KMS-11 (cell line): ENCODE measurements around the gene SPINK1.

ENCODE experiments used
- H2AFZ ChIP-seq: fragments of 200-600 bp; sonication (generic); 2 replicates; pipeline ENCODE4 v1.6.1; 2016; ENCODE audit warnings: antibody characterized with exemption, mixed run types, low read depth
- H3K27ac ChIP-seq: fragments of 200-600 bp; sonication (generic); 2 replicates; pipeline ENCODE4 v1.6.1; 2016; ENCODE audit warnings: mild to moderate bottlenecking, mixed run types
- H3K27me3 ChIP-seq: fragments of 200-600 bp; sonication (generic); 2 replicates; pipeline ENCODE4 v1.6.1; 2017; ENCODE audit warnings: mild to moderate bottlenecking, low read depth, mixed run types, moderate library complexity; ENCODE audit not compliant: insufficient read depth
- H3K36me3 ChIP-seq: fragments of 200-600 bp; sonication (generic); 2 replicates; pipeline ENCODE4 v1.6.1; 2017; ENCODE audit warnings: mild to moderate bottlenecking, mixed run types; ENCODE audit not compliant: insufficient read depth
- H3K4me1 ChIP-seq: fragments of 200-600 bp; sonication (generic); 2 replicates; pipeline ENCODE4 v1.6.1; 2016; ENCODE audit warnings: mild to moderate bottlenecking, low read depth, mixed run types; ENCODE audit not compliant: poor library complexity, severe bottlenecking
- H3K4me2 ChIP-seq: fragments of 200-600 bp; sonication (generic); 2 replicates; pipeline ENCODE4 v1.7.0; 2016; ENCODE audit warnings: mild to moderate bottlenecking, mixed run types
- H3K4me3 ChIP-seq: fragments of 200-600 bp; sonication (generic); IDR thresholded peaks from 2 replicates; pipeline ENCODE4 v1.6.1; 2017; ENCODE audit warnings: low read depth, low read length, mixed read lengths; ENCODE audit not compliant: insufficient read depth
- H3K79me2 ChIP-seq: fragments of 200-600 bp; sonication (generic); 2 replicates; pipeline ENCODE4 v1.6.1; 2016; ENCODE audit warnings: low read depth, mixed run types; ENCODE audit not compliant: insufficient read depth
- H3K9ac ChIP-seq: fragments of 200-600 bp; sonication (generic); 2 replicates; pipeline ENCODE4 v1.6.1; 2016; ENCODE audit warnings: mild to moderate bottlenecking, mixed run types
- H4K20me1 ChIP-seq: fragments of 200-600 bp; sonication (generic); 2 replicates; pipeline ENCODE4 v1.6.1; 2016; ENCODE audit warnings: mild to moderate bottlenecking, mixed run types; ENCODE audit not compliant: insufficient read depth
- CTCF ChIP-seq: fragments of 200-600 bp; sonication (generic); conservative IDR thresholded peaks from 2 replicates; pipeline ENCODE4 v1.6.1; 2017; ENCODE audit warnings: low read depth, mild to moderate bottlenecking, antibody characterized with exemption, low read length, moderate library complexity, mixed read lengths

Gene SPINK1

DNA sequence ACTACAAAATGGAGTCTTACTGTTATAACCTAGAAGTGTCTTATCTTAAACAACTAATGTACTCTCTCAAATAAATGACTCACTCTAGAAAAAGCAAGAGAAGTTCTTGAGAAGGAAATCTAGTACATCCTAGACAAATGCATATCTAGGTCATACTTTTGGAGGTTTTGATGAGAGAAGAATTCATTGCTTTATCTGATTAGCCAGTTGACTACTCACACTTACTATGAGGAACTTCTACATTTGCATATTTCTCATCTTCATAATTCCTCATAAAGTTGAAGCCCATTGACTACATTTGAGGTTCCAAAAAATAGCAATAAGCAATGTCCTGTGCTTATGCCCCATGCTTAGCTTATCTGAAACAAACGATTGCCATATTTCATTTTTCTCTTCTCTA is 51.8 kb downstream of the SPINK1 start:
- H4K20me1 ChIP-seq = no peaks in the 10 kb centered on the region
- H3K4me3 ChIP-seq = no peak overlapping the region
- H3K4me2 ChIP-seq = peak overlapping the region; percentile 85
- peak overlapping the region; percentile 59; the same call in 1 of the 2 replicates for H3K9ac ChIP-seq
- no peaks in the 10 kb centered on the region for H3K27me3 ChIP-seq
- no peaks in the 10 kb centered on the region for H3K36me3 ChIP-seq
- peaks cover 37% of the 10 kb centered on the region for H3K79me2 ChIP-seq
- H3K4me1 ChIP-seq = peaks cover 52% of the 10 kb centered on the region
- no peak overlapping the region for H2AFZ ChIP-seq
- TF ChIP-seq CTCF = no peak
- H3K27ac ChIP-seq = peak overlapping the region; percentile 78

- Histone ChIP-seq H3K4me1 (peaks cover 46% of the 10 kb centered on the region), H3K4me3 (no peak overlapping the region), H3K27me3 (no peaks in the 10 kb centered on the region), H2AFZ (no peak overlapping the region), H3K36me3 (no peaks in the 10 kb centered on the region), H3K4me2 (no peak overlapping the region; the same call in 1 of the 2 replicates), H3K27ac (no peak overlapping the region), H3K9ac (no peak overlapping the region), H4K20me1 (no peaks in the 10 kb centered on the region), H3K79me2 (peaks cover 37% of the 10 kb centered on the region)
- TF ChIP-seq CTCF = no peak
Observed at GRCh38 chr5:147776989-147777388, 54.5 kb downstream of the SPINK1 start.
